GM12801 (cell line): ENCODE data around the gene MAP2K2.

Experiments
- CTCF ChIP-seq: IDR thresholded peaks from one replicate; pipeline ENCODE4 v1.5.1; 2011; ENCODE audit warnings: control low read depth; ENCODE audit not compliant: insufficient read length; ENCODE audit errors: extremely low read depth

The MAP2K2 gene

GRCh38 chr19:4061683-4062418 is 62.1 kb downstream of the MAP2K2 start:
- no peak for TF ChIP-seq CTCF

GRCh38 chr19:4061178-4061682 is 62.7 kb downstream of the MAP2K2 start:
- no peak for TF ChIP-seq CTCF

GRCh38 chr19:4060621-4061177 is 63.2 kb downstream of the MAP2K2 start:
- no peak for TF ChIP-seq CTCF

- TF ChIP-seq CTCF = no peak
Measured at GRCh38 chr19:4059891-4060620, 63.9 kb downstream of the MAP2K2 start.

GRCh38 chr19:4059453-4059871 is 64.5 kb downstream of the MAP2K2 start:
- no peak for TF ChIP-seq CTCF

GRCh38 chr19:4058693-4059452 is 65.0 kb downstream of the MAP2K2 start:
- no peak for TF ChIP-seq CTCF
